Stimulated activated CD4-positive, alpha-beta T cell treated with anti-CD3 and anti-CD28 coated beads, Interleukin-12 subunit alpha, Interleukin-12 subunit beta, amount 100 ng/mL, for 4 hours (primary cell): ENCODE data around the gene ATP11A.
A peak's percentile ranks its signal among the peaks of the same experiment; 100 is the strongest.

Source experiments
- DNase-seq: peaks from one replicate; pipeline ENCODE4 v3.0.0-alpha.2; 2020

Gene ATP11A

GRCh38 chr13:112689303-112690245, at the start of gene ATP11A:
ATP11A (plus strand) TSS chr13:112690038; CDS start chr13:112690417, 379 bp downstream.
- peak; percentile 78 for DNase-seq

- no peak for DNase-seq
Observed at GRCh38 chr13:112641456-112642089, 48.3 kb upstream of the ATP11A start.

GRCh38 chr13:112642090-112642460, 47.8 kb upstream of the ATP11A start:
- no peak for DNase-seq

- DNase-seq: no peak
Observed at GRCh38 chr13:112643759-112644459, 45.9 kb upstream of the ATP11A start.

- DNase-seq: no peak
Observed at GRCh38 chr13:112645327-112645914, 44.4 kb upstream of the ATP11A start.

- no peak for DNase-seq
Observed at GRCh38 chr13:112647256-112647655, 42.6 kb upstream of the ATP11A start.

- no peak for DNase-seq
Observed at GRCh38 chr13:112648101-112648500, 41.7 kb upstream of the ATP11A start.

GRCh38 chr13:112648966-112649690, 40.7 kb upstream of the ATP11A start:
- no peak for DNase-seq

- DNase-seq: no peak
Observed at GRCh38 chr13:112651311-112651710, 38.5 kb upstream of the ATP11A start.

- DNase-seq: no peak
Observed at GRCh38 chr13:112651750-112652511, 37.9 kb upstream of the ATP11A start.

GRCh38 chr13:112652512-112653070, 37.2 kb upstream of the ATP11A start:
- DNase-seq: no peak

- no peak for DNase-seq
Observed at GRCh38 chr13:112653071-112653470, 36.8 kb upstream of the ATP11A start.

- no peak for DNase-seq
Observed at GRCh38 chr13:112655913-112656312, 33.9 kb upstream of the ATP11A start.

- no peak for DNase-seq
Observed at GRCh38 chr13:112657850-112658445, 31.9 kb upstream of the ATP11A start.

GRCh38 chr13:112658808-112659207, 31.0 kb upstream of the ATP11A start:
- no peak for DNase-seq

- no peak for DNase-seq
Observed at GRCh38 chr13:112661291-112661690, 28.5 kb upstream of the ATP11A start.

- DNase-seq: no peak
Observed at GRCh38 chr13:112664501-112665203, 25.2 kb upstream of the ATP11A start.

- no peak for DNase-seq
Observed at GRCh38 chr13:112668924-112669323, 20.9 kb upstream of the ATP11A start.

GRCh38 chr13:112669881-112670499, 19.8 kb upstream of the ATP11A start:
- no peak for DNase-seq

GRCh38 chr13:112670864-112671263, 19.0 kb upstream of the ATP11A start:
- DNase-seq: no peak
